PC-9 (cell line): ENCODE measurements around the gene FCHSD1.

Experiments used
- EZH2 ChIP-seq: fragments of 200-600 bp; sonication (generic); IDR thresholded peaks from 2 replicates; pipeline ENCODE4 v1.8.0; 2017; ENCODE audit warnings: antibody characterized with exemption, low read depth
- TF ChIP-seq, protein P1 (sequence below): fragments of 200-600 bp; sonication (generic); conservative IDR thresholded peaks from 2 replicates; pipeline ENCODE4 v1.6.1; 2017; ENCODE audit warnings: mixed run types, antibody characterized with exemption, mild to moderate bottlenecking, moderate library complexity

DNA sequence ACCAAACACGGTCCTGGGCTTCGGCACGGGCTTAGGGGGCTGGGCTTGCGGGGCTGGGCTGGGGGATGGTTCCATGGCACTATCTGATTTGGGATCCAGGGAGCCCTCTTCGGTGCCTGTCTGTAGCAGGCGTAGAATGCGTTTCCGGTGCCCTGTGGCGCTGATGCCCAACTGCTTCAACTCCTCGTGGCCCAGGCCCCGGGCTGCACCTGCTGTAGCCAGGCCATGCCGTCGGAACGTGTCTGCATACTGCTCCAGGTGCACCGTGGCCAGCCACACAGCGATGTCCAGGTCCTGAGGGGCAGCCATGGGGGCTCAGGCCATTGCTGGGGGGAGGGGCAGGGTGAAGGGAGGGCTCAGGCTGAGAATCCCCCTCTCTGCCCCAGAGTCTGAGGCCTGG is 29.0 kb upstream of the FCHSD1 start:
- TF ChIP-seq, protein P1, sequence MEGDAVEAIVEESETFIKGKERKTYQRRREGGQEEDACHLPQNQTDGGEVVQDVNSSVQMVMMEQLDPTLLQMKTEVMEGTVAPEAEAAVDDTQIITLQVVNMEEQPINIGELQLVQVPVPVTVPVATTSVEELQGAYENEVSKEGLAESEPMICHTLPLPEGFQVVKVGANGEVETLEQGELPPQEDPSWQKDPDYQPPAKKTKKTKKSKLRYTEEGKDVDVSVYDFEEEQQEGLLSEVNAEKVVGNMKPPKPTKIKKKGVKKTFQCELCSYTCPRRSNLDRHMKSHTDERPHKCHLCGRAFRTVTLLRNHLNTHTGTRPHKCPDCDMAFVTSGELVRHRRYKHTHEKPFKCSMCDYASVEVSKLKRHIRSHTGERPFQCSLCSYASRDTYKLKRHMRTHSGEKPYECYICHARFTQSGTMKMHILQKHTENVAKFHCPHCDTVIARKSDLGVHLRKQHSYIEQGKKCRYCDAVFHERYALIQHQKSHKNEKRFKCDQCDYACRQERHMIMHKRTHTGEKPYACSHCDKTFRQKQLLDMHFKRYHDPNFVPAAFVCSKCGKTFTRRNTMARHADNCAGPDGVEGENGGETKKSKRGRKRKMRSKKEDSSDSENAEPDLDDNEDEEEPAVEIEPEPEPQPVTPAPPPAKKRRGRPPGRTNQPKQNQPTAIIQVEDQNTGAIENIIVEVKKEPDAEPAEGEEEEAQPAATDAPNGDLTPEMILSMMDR, result no peak
- no peak for TF ChIP-seq EZH2
